ENCODE measurements around the gene SMG7.
"Not testable (repeated sequence)": the region's sequence is repeated elsewhere in the genome, so short reads cannot be mapped to it uniquely, and the experiment has no call there.

Gene SMG7

GRCh38 chr1:183472488-183473216, at the start of gene SMG7:
Gene SMG7, plus strand, starts transcription at chr1:183472499. Its CDS starts 122 bp downstream, at chr1:183472621.
- DNase-seq = no peak

- DNase-seq = no peak
These were observed 48.8 kb upstream of the SMG7 start for GRCh38 chr1:183423541-183423940.

- DNase-seq = no peak
These were observed 47.6 kb upstream of the SMG7 start for GRCh38 chr1:183424691-183425090.

GRCh38 chr1:183427591-183427990, 44.7 kb upstream of the SMG7 start:
- DNase-seq = not testable (repeated sequence)

GRCh38 chr1:183431840-183432547, 40.3 kb upstream of the SMG7 start:
- no peak for DNase-seq

GRCh38 chr1:183432548-183432875, 39.8 kb upstream of the SMG7 start:
- no peak for DNase-seq

GRCh38 chr1:183433703-183434102, 38.6 kb upstream of the SMG7 start:
- no peak for DNase-seq

- DNase-seq = no peak
These were observed 36.8 kb upstream of the SMG7 start for GRCh38 chr1:183435497-183435896.

GRCh38 chr1:183438060-183438459, 34.2 kb upstream of the SMG7 start:
- no peak for DNase-seq

- DNase-seq = peak; percentile 69
These were observed 29.3 kb upstream of the SMG7 start for GRCh38 chr1:183443011-183443410.

GRCh38 chr1:183443466-183443865, 28.8 kb upstream of the SMG7 start:
- DNase-seq = peak; percentile 17

- peak; percentile 25 for DNase-seq
These were observed 28.1 kb upstream of the SMG7 start for GRCh38 chr1:183444243-183444642.

GRCh38 chr1:183449223-183449770, 23.0 kb upstream of the SMG7 start:
- no peak for DNase-seq

- no peak for DNase-seq
These were observed 22.2 kb upstream of the SMG7 start for GRCh38 chr1:183450093-183450492.

- DNase-seq = no peak
These were observed 17.9 kb upstream of the SMG7 start for GRCh38 chr1:183454377-183454776.

GRCh38 chr1:183456826-183457225, 15.5 kb upstream of the SMG7 start:
- no peak for DNase-seq

GRCh38 chr1:183457449-183457848, 14.8 kb upstream of the SMG7 start:
- no peak for DNase-seq

- DNase-seq = no peak
These were observed 11.7 kb upstream of the SMG7 start for GRCh38 chr1:183460596-183460995.

GRCh38 chr1:183461350-183461749, 10.9 kb upstream of the SMG7 start:
- DNase-seq = no peak

GRCh38 chr1:183463566-183463965, 8.7 kb upstream of the SMG7 start:
- DNase-seq = no peak

- DNase-seq = no peak
These were observed 5.5 kb upstream of the SMG7 start for GRCh38 chr1:183466781-183467180.

- no peak for DNase-seq
These were observed 4.6 kb upstream of the SMG7 start for GRCh38 chr1:183467687-183468086.

GRCh38 chr1:183470147-183470960, 1.9 kb upstream of the SMG7 start:
- peak; percentile 89 for DNase-seq
